ACC112 (cell line): Measurements from ENCODE around the gene RERE.
"Not testable (repeated sequence)": the region's sequence is repeated elsewhere in the genome, so short reads cannot be mapped to it uniquely, and the experiment has no call there.

Experiments
- H2AFZ ChIP-seq: fragments of 200-600 bp; sonication (generic); one replicate; pipeline ENCODE4 v1.6.0; 2017; ENCODE audit warnings: antibody characterized with exemption, low read length; ENCODE audit not compliant: unreplicated experiment
- H3K27ac ChIP-seq: fragments of 200-600 bp; sonication (generic); 2 replicates; pipeline ENCODE4 v1.5.1; 2014; ENCODE audit warnings: low read depth, mild to moderate bottlenecking, antibody characterized with exemption, low read length, moderate library complexity
- H3K27me3 ChIP-seq: fragments of 200-600 bp; sonication (generic); 2 replicates; pipeline ENCODE4 v1.6.1; 2014; ENCODE audit warnings: mild to moderate bottlenecking, antibody characterized with exemption, low read length, moderate library complexity, mixed read lengths; ENCODE audit not compliant: insufficient read depth
- H3K36me3 ChIP-seq: fragments of 200-600 bp; sonication (generic); 2 replicates; pipeline ENCODE4 v1.6.1; 2016; ENCODE audit warnings: mild to moderate bottlenecking, antibody characterized with exemption, low read length, moderate library complexity, mixed read lengths; ENCODE audit not compliant: insufficient read depth
- H3K4me1 ChIP-seq: fragments of 200-600 bp; sonication (generic); one replicate; pipeline ENCODE4 v1.6.1; 2016; ENCODE audit warnings: low read length, mixed read lengths; ENCODE audit not compliant: insufficient read depth, unreplicated experiment, control insufficient read depth
- H3K4me3 ChIP-seq: fragments of 200-600 bp; sonication (generic); 2 replicates; pipeline ENCODE4 v1.5.1; 2014; ENCODE audit warnings: mild to moderate bottlenecking, low read depth, low read length
- H3K79me2 ChIP-seq: fragments of 200-600 bp; sonication (generic); one replicate; pipeline ENCODE4 v1.6.0; 2016; ENCODE audit warnings: low read length; ENCODE audit not compliant: control insufficient read depth, unreplicated experiment, insufficient read depth

The RERE gene

GRCh38 chr1:8733484-8733883 lies 84.0 kb downstream of the RERE start:
- Histone ChIP-seq H3K27ac (no peak overlapping the region), H3K27me3 (no peaks in the 10 kb centered on the region), H3K79me2 (no peaks in the 10 kb centered on the region), H3K36me3 (0 out of 2 replicates have a peak, but pooled peaks cover 2% of the 10 kb centered on the region), H3K4me3 (no peak overlapping the region), H3K4me1 (no peaks in the 10 kb centered on the region), H2AFZ (no peak overlapping the region)

GRCh38 chr1:8731162-8731561 lies 86.3 kb downstream of the RERE start:
- Histone ChIP-seq H3K4me3 (no peak overlapping the region), H3K27ac (no peak overlapping the region), H2AFZ (no peak overlapping the region), H3K36me3 (0 out of 2 replicates have a peak, but pooled peaks cover 2% of the 10 kb centered on the region), H3K79me2 (no peaks in the 10 kb centered on the region), H3K27me3 (no peaks in the 10 kb centered on the region), H3K4me1 (no peaks in the 10 kb centered on the region)

- no peak overlapping the region for H3K27ac ChIP-seq
- no peaks in the 10 kb centered on the region for H3K79me2 ChIP-seq
- 0 out of 2 replicates have a peak, but pooled peaks cover 2% of the 10 kb centered on the region for H3K36me3 ChIP-seq
- H2AFZ ChIP-seq = no peak overlapping the region
- H3K27me3 ChIP-seq = no peaks in the 10 kb centered on the region
- no peak overlapping the region for H3K4me3 ChIP-seq
- no peaks in the 10 kb centered on the region for H3K4me1 ChIP-seq
Measured at GRCh38 chr1:8728464-8728863, 89.0 kb downstream of the RERE start.

GRCh38 chr1:8727809-8728213 lies 89.6 kb downstream of the RERE start:
- H3K4me1 ChIP-seq = no peaks in the 10 kb centered on the region
- no peak overlapping the region for H3K4me3 ChIP-seq
- no peak overlapping the region for H3K27ac ChIP-seq
- H2AFZ ChIP-seq = no peak overlapping the region
- H3K79me2 ChIP-seq = no peaks in the 10 kb centered on the region
- no peaks in the 10 kb centered on the region for H3K27me3 ChIP-seq
- 0 out of 2 replicates have a peak, but pooled peaks cover 2% of the 10 kb centered on the region for H3K36me3 ChIP-seq

- not testable (repeated sequence) for H3K4me1 ChIP-seq, H3K27ac ChIP-seq, H2AFZ ChIP-seq, H3K36me3 ChIP-seq, H3K4me3 ChIP-seq, H3K79me2 ChIP-seq, H3K27me3 ChIP-seq
Measured at GRCh38 chr1:8727316-8727715, 90.1 kb downstream of the RERE start.

- H3K4me1 ChIP-seq, H3K27ac ChIP-seq, H3K4me3 ChIP-seq, H3K27me3 ChIP-seq, H2AFZ ChIP-seq, H3K36me3 ChIP-seq, H3K79me2 ChIP-seq: not testable (repeated sequence)
Measured at GRCh38 chr1:8726801-8727186, 90.6 kb downstream of the RERE start.

GRCh38 chr1:8723010-8723409 lies 94.4 kb downstream of the RERE start:
- Histone ChIP-seq H3K27me3 (no peaks in the 10 kb centered on the region), H2AFZ (no peak overlapping the region), H3K36me3 (no peaks in the 10 kb centered on the region), H3K27ac (no peak overlapping the region), H3K4me3 (no peak overlapping the region), H3K79me2 (no peaks in the 10 kb centered on the region), H3K4me1 (no peaks in the 10 kb centered on the region)

GRCh38 chr1:8722366-8722765 lies 95.1 kb downstream of the RERE start:
- H3K4me1 ChIP-seq = no peaks in the 10 kb centered on the region
- no peak overlapping the region for H3K27ac ChIP-seq
- H3K36me3 ChIP-seq = no peaks in the 10 kb centered on the region
- H2AFZ ChIP-seq = no peak overlapping the region
- no peaks in the 10 kb centered on the region for H3K79me2 ChIP-seq
- H3K27me3 ChIP-seq = no peaks in the 10 kb centered on the region
- no peak overlapping the region for H3K4me3 ChIP-seq

- H3K4me1 ChIP-seq = no peaks in the 10 kb centered on the region
- H3K36me3 ChIP-seq = no peaks in the 10 kb centered on the region
- H3K79me2 ChIP-seq = no peaks in the 10 kb centered on the region
- no peak overlapping the region for H2AFZ ChIP-seq
- H3K4me3 ChIP-seq = no peak overlapping the region
- no peak overlapping the region for H3K27ac ChIP-seq
- no peaks in the 10 kb centered on the region for H3K27me3 ChIP-seq
Measured at GRCh38 chr1:8721679-8722324, 95.6 kb downstream of the RERE start.

GRCh38 chr1:8720347-8720746 lies 97.1 kb downstream of the RERE start:
- H3K79me2 ChIP-seq = no peaks in the 10 kb centered on the region

GRCh38 chr1:8718850-8719361 lies 98.5 kb downstream of the RERE start:
- Histone ChIP-seq H3K27me3 (no peaks in the 10 kb centered on the region), H3K4me3 (no peak overlapping the region), H3K36me3 (no peaks in the 10 kb centered on the region), H2AFZ (no peak overlapping the region), H3K79me2 (no peaks in the 10 kb centered on the region), H3K4me1 (no peaks in the 10 kb centered on the region), H3K27ac (no peak overlapping the region)

More at GRCh38 chr1:8720347-8720746, 97.1 kb downstream of the RERE start:
- H3K27ac ChIP-seq = no peak overlapping the region
- H3K4me3 ChIP-seq = no peak overlapping the region
- H3K4me1 ChIP-seq = no peaks in the 10 kb centered on the region
- no peak overlapping the region for H2AFZ ChIP-seq
- no peaks in the 10 kb centered on the region for H3K36me3 ChIP-seq
- H3K27me3 ChIP-seq = no peaks in the 10 kb centered on the region
